ENCODE data around the gene S100A7.
A peak's percentile ranks its signal among the peaks of the same experiment; 100 is the strongest.
"Not testable (repeated sequence)": the region's sequence is repeated elsewhere in the genome, so short reads cannot be mapped to it uniquely, and the experiment has no call there.

Gene S100A7

GRCh38 chr1:153475282-153475681 lies 14.8 kb upstream of the S100A7 start:
- no peak for TF ChIP-seq CTCF (IDR thresholded peaks at IDR 0.05; ENCODE audit: unreplicated experiment in 3 of 3)
- Mint-ChIP-seq H3K27me3 (ENCODE audit: low read depth) (peaks cover 13% of the 10 kb centered on the region), H3K4me1 (peaks cover 11% of the 10 kb centered on the region), H3K9me3 (peaks cover 23% of the 10 kb centered on the region), H3K36me3 (ENCODE audit: low read depth) (no peaks in the 10 kb centered on the region), H3K4me3 (no peak overlapping the region), H3K27ac (no peak overlapping the region)

- no peak overlapping the region for H3K4me3 Mint-ChIP-seq
- no peak for TF ChIP-seq CTCF (IDR thresholded peaks at IDR 0.05; ENCODE audit: unreplicated experiment in 3 of 3)
- H3K27ac Mint-ChIP-seq: no peak overlapping the region
- peaks cover 15% of the 10 kb centered on the region for H3K27me3 Mint-ChIP-seq (ENCODE audit: low read depth)
- H3K4me1 Mint-ChIP-seq: peaks cover 11% of the 10 kb centered on the region
- peaks cover 25% of the 10 kb centered on the region for H3K9me3 Mint-ChIP-seq
- no peaks in the 10 kb centered on the region for H3K36me3 Mint-ChIP-seq (ENCODE audit: low read depth)
Measured at GRCh38 chr1:153474347-153474746, 13.9 kb upstream of the S100A7 start.

- no peaks in the 10 kb centered on the region for H3K4me1 Mint-ChIP-seq
- H3K4me3 Mint-ChIP-seq: no peak overlapping the region
- H3K9me3 Mint-ChIP-seq: peaks cover 25% of the 10 kb centered on the region
- no peak overlapping the region for H3K27ac Mint-ChIP-seq
- no peaks in the 10 kb centered on the region for H3K36me3 Mint-ChIP-seq (ENCODE audit: low read depth)
- no peak for TF ChIP-seq CTCF (IDR thresholded peaks at IDR 0.05; ENCODE audit: unreplicated experiment in 3 of 3)
- peaks cover 19% of the 10 kb centered on the region for H3K27me3 Mint-ChIP-seq (ENCODE audit: low read depth)
Measured at GRCh38 chr1:153470707-153471106, 10.3 kb upstream of the S100A7 start.

GRCh38 chr1:153466908-153467307 lies 6.5 kb upstream of the S100A7 start:
- H3K36me3 Mint-ChIP-seq (ENCODE audit: low read depth): no peaks in the 10 kb centered on the region
- TF ChIP-seq CTCF (IDR thresholded peaks at IDR 0.05; ENCODE audit: unreplicated experiment in 3 of 3): no peak
- no peaks in the 10 kb centered on the region for H3K4me1 Mint-ChIP-seq
- no peak overlapping the region for H3K4me3 Mint-ChIP-seq
- no peak overlapping the region for H3K27ac Mint-ChIP-seq
- peaks cover 7% of the 10 kb centered on the region for H3K9me3 Mint-ChIP-seq
- H3K27me3 Mint-ChIP-seq (ENCODE audit: low read depth): peaks cover 34% of the 10 kb centered on the region

- H3K27me3 Mint-ChIP-seq (ENCODE audit: low read depth): peaks cover 38% of the 10 kb centered on the region
- peak; percentile 68 to 76 (median 68) for TF ChIP-seq CTCF (IDR thresholded peaks at IDR 0.05; ENCODE audit: unreplicated experiment in 3 of 3)
- no peak overlapping the region for H3K27ac Mint-ChIP-seq
- H3K4me3 Mint-ChIP-seq: no peak overlapping the region
- H3K4me1 Mint-ChIP-seq: no peaks in the 10 kb centered on the region
- H3K9me3 Mint-ChIP-seq: peaks cover 3% of the 10 kb centered on the region
- H3K36me3 Mint-ChIP-seq (ENCODE audit: low read depth): no peaks in the 10 kb centered on the region
Measured at GRCh38 chr1:153465811-153466636, 5.6 kb upstream of the S100A7 start.

GRCh38 chr1:153462741-153463140 lies 2.3 kb upstream of the S100A7 start:
- H3K27ac Mint-ChIP-seq; H3K36me3 Mint-ChIP-seq (ENCODE audit: low read depth); H3K4me3 Mint-ChIP-seq; H3K4me1 Mint-ChIP-seq; H3K9me3 Mint-ChIP-seq: not testable (repeated sequence)
- peaks cover 46% of the 10 kb centered on the region for H3K27me3 Mint-ChIP-seq (ENCODE audit: low read depth)

Data from nephron (organoid).